Measurements from ENCODE around the gene DNAH2. TPM values are rescaled to one million over a fixed set of nuclear protein-coding genes. Genes with fewer than 3 reads are reported as not detected.

Gene DNAH2
- total and polyA plus RNA-seq, 9 of the 15 experiments (the other 6 are each of a cell fraction or from before 2014, with no cell fraction given), result 0.03 TPM; not detected in 8

DNA sequence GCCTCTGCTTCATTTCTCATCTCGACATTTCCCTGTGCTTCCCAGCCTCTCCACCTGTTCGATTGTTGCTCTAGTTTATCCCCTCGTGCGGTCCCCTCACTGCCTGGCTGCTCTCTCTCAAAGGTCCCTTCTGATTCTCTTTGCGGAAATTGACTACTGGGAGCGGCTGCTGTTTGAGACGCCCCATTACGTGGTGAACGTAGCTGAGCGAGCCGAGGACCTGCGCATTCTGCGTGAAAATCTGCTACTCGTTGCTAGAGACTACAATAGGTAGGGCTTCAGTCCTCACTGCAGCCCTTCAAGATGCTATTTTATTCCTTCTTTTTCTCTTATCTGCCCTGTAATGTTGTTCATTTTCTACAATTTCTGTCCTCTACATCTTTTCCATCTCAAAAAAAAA lies 39.4 kb downstream of the DNAH2 start:
- no peak overlapping the region for H3K9ac ChIP-seq (ENCODE audit: insufficient read depth in 1 of 2, low read depth in 2 of 2, low read length in 2 of 2)
- in situ Hi-C loops (cut with MboI) (no loop called here), intact Hi-C loops (cut with micrococcal nuclease) (no loop called here)
- WGBS (ENCODE audit: insufficient coverage, low coverage, missing lambda C conversion rate), result 5% methylated on average over 14 of the region's 14 CpGs
- no peak overlapping the region for H2AFZ ChIP-seq (ENCODE audit: low read depth, low read length)
- ChIA-PET CTCF (ENCODE audit: low intra/inter-chr PET ratio) (no interaction called here), POLR2A (interaction anchor here (1.1 kb wide), 1 partner anchor 10 kb away, joined by 3 read pairs; no protein-coding TSS in a partner anchor)
- H4K20me1 ChIP-seq (replicated peaks; ENCODE audit: control insufficient read depth, insufficient read depth, low read length), result no peaks in the 10 kb centered on the region
- BruUV-seq (replicated peaks), result no TSS peak
- no peak overlapping the region for H3K4me3 ChIP-seq
- ATAC-seq (no peak), DNase-seq (ENCODE audit: extremely low read depth in 1 of 4, low spot score in 3 of 4) (no peak), FAIRE-seq (no peak)
- no peak overlapping the region for H3K27ac ChIP-seq (ENCODE audit: extremely low read depth, low read depth, low read length)
- H3K36me3 ChIP-seq (ENCODE audit: control insufficient read depth, insufficient read depth, low read length), result no peaks in the 10 kb centered on the region
- peaks cover 0 to 45% of the 10 kb centered on the region in 2 experiments; a peak in 4 of 5 replicates for H3K27me3 ChIP-seq (ENCODE audit: control insufficient read depth in 2 of 2, insufficient read depth in 2 of 2, low read length in 2 of 2)
- H3K9me3 ChIP-seq (replicated peaks; ENCODE audit: control insufficient read depth, insufficient read depth, low read depth, low read length), result no peaks in the 10 kb centered on the region
- H3K79me2 ChIP-seq (ENCODE audit: control insufficient read depth, insufficient read depth, low read length), result no peaks in the 10 kb centered on the region
- no peaks in the 10 kb centered on the region for H3K9me1 ChIP-seq (ENCODE audit: control insufficient read depth, insufficient read depth, low read length)
- H3K4me2 ChIP-seq (ENCODE audit: insufficient read depth, low read length), result no peak overlapping the region
- TF ChIP-seq HNRNPLL (IDR thresholded peaks at IDR 0.05; ENCODE audit: low read depth, low read length, poor library complexity, severe bottlenecking), result peak; percentile 98
- TF ChIP-seq ZNF274 (IDR thresholded peaks at IDR 0.05; ENCODE audit: borderline replicate concordance, low read depth, low read length), result no peak
- peak; percentile 87 for TF ChIP-seq HDAC3 (IDR thresholded peaks at IDR 0.05; ENCODE audit: borderline replicate concordance, partially characterized antibody)
- no peak for TF ChIP-seq MAFF (IDR thresholded peaks at IDR 0.05; ENCODE audit: low read length)
- no peak for TF ChIP-seq ZBTB12 (CRISPR knock-in tag; IDR thresholded peaks at IDR 0.05)
- TF ChIP-seq NRF1 (conservative IDR thresholded peaks at IDR 0.05 in 1 of 2, IDR thresholded peaks at IDR 0.05 in 1 of 2), result 0 out of 4 replicates have a peak, but pooled peaks have one; percentile 13 to 32
- TF ChIP-seq ELF2 (CRISPR knock-in tag; IDR thresholded peaks at IDR 0.05), result no peak
- peak; percentile 87 for TF ChIP-seq ZNF24 (IDR thresholded peaks at IDR 0.05)
- no peaks in the 10 kb centered on the region for H3K4me1 ChIP-seq (replicated peaks in 1 of 2; ENCODE audit: control insufficient read depth in 2 of 2, insufficient read depth in 2 of 2, low read length in 2 of 2)

Measured in K562 (cell line).